Ishikawa (cell line): ENCODE data around the gene PARD3.

ENCODE experiments used
- CEBPB ChIP-seq: IDR thresholded peaks from 2 replicates; pipeline ENCODE4 v1.6.1; 2012
- CREB1 ChIP-seq: IDR thresholded peaks from 2 replicates; pipeline ENCODE4 v1.6.1; 2012; ENCODE audit warnings: low read depth
- EGR1 ChIP-seq: IDR thresholded peaks from 2 replicates; pipeline ENCODE4 v1.6.1; 2012
- EP300 ChIP-seq: IDR thresholded peaks from 2 replicates; pipeline ENCODE4 v1.6.1; 2012; ENCODE audit warnings: borderline replicate concordance
- FOXM1 ChIP-seq: IDR thresholded peaks from 2 replicates; pipeline ENCODE4 v1.6.1; 2012; ENCODE audit warnings: low read depth, borderline replicate concordance
- NFIC ChIP-seq: IDR thresholded peaks from 2 replicates; pipeline ENCODE4 v1.6.1; 2012
- RAD21 ChIP-seq: IDR thresholded peaks from 2 replicates; pipeline ENCODE4 v1.6.1; 2012; ENCODE audit warnings: low read depth
- TAF1 ChIP-seq: IDR thresholded peaks from 2 replicates; pipeline ENCODE4 v1.6.1; 2012; ENCODE audit warnings: low read depth, mild to moderate bottlenecking
- TCF12 ChIP-seq: IDR thresholded peaks from 2 replicates; pipeline ENCODE4 v1.6.1; 2012; ENCODE audit warnings: low read depth
- TEAD4 ChIP-seq: IDR thresholded peaks from 2 replicates; pipeline ENCODE4 v1.6.1; 2012
- YY1 ChIP-seq: IDR thresholded peaks from 2 replicates; pipeline ENCODE4 v1.6.1; 2012; ENCODE audit warnings: low read depth
- ZBTB7A ChIP-seq: IDR thresholded peaks from 2 replicates; pipeline ENCODE4 v1.6.1; 2012; ENCODE audit warnings: low read depth
- TF ChIP-seq, protein P1 (sequence below): IDR thresholded peaks from 2 replicates; pipeline ENCODE4 v1.6.1; 2012
- TF ChIP-seq, protein P2 (sequence below): IDR thresholded peaks from 2 replicates; pipeline ENCODE4 v1.6.1; 2012; ENCODE audit warnings: low read depth, mild to moderate bottlenecking
- TF ChIP-seq, protein P3 (sequence below): IDR thresholded peaks from 2 replicates; pipeline ENCODE4 v1.6.1; 2012

PARD3 gene

GRCh38 chr10:34781711-34782110, 33.4 kb downstream of the PARD3 start:
- TF ChIP-seq, protein P1, sequence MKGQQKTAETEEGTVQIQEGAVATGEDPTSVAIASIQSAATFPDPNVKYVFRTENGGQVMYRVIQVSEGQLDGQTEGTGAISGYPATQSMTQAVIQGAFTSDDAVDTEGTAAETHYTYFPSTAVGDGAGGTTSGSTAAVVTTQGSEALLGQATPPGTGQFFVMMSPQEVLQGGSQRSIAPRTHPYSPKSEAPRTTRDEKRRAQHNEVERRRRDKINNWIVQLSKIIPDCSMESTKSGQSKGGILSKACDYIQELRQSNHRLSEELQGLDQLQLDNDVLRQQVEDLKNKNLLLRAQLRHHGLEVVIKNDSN, result no peak
- TF ChIP-seq CEBPB (no peak), RAD21 (no peak), TCF12 (no peak), EP300 (no peak), ZBTB7A (no peak), TAF1 (no peak), TEAD4 (no peak), EGR1 (no peak), NFIC (no peak), YY1 (no peak), FOXM1 (no peak), CREB1 (no peak)
- TF ChIP-seq, protein P2, sequence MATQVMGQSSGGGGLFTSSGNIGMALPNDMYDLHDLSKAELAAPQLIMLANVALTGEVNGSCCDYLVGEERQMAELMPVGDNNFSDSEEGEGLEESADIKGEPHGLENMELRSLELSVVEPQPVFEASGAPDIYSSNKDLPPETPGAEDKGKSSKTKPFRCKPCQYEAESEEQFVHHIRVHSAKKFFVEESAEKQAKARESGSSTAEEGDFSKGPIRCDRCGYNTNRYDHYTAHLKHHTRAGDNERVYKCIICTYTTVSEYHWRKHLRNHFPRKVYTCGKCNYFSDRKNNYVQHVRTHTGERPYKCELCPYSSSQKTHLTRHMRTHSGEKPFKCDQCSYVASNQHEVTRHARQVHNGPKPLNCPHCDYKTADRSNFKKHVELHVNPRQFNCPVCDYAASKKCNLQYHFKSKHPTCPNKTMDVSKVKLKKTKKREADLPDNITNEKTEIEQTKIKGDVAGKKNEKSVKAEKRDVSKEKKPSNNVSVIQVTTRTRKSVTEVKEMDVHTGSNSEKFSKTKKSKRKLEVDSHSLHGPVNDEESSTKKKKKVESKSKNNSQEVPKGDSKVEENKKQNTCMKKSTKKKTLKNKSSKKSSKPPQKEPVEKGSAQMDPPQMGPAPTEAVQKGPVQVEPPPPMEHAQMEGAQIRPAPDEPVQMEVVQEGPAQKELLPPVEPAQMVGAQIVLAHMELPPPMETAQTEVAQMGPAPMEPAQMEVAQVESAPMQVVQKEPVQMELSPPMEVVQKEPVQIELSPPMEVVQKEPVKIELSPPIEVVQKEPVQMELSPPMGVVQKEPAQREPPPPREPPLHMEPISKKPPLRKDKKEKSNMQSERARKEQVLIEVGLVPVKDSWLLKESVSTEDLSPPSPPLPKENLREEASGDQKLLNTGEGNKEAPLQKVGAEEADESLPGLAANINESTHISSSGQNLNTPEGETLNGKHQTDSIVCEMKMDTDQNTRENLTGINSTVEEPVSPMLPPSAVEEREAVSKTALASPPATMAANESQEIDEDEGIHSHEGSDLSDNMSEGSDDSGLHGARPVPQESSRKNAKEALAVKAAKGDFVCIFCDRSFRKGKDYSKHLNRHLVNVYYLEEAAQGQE, result no peak
- TF ChIP-seq, protein P3, sequence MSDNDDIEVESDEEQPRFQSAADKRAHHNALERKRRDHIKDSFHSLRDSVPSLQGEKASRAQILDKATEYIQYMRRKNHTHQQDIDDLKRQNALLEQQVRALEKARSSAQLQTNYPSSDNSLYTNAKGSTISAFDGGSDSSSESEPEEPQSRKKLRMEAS, result no peak

DNA sequence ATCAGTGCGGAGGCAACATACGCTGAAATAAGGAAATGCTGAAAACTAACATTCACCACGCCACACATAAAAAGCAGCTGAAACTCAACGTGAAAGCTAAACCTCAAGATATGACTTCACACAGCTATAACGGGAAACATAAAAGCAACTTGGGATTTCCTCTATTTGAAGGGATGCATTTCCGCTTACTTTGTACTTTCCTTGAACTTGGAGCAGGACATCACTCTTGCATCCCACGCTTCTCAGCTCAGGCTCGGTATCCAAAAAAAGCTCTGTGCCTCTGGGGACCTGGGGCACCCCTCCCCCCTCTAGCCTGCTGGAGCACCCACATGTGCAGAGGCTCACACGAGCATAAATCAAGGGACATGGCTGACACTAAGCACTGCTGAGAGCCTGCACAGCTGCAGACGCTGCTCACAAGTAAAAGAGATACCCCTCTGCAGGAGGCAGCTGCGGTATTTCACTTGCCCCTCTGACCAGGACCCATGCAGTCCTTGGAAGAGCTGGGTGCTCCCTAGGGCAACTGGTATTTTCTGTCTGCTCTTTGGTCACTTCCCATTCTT, 34.2 kb downstream of the PARD3 start:
- TF ChIP-seq, protein P2, result no peak
- TF ChIP-seq FOXM1 (no peak), EGR1 (no peak), TCF12 (no peak), NFIC (no peak)
- TF ChIP-seq, protein P3, result no peak

GRCh38 chr10:34778237-34778636, 36.9 kb downstream of the PARD3 start:
- TF ChIP-seq CEBPB (no peak), CREB1 (no peak), YY1 (no peak), FOXM1 (no peak), TCF12 (no peak), TAF1 (no peak), RAD21 (no peak), NFIC (no peak), ZBTB7A (no peak), TEAD4 (no peak), EGR1 (no peak), EP300 (no peak)
- TF ChIP-seq, protein P3, result no peak
- TF ChIP-seq, protein P2, result no peak
- TF ChIP-seq, protein P1, result no peak

DNA sequence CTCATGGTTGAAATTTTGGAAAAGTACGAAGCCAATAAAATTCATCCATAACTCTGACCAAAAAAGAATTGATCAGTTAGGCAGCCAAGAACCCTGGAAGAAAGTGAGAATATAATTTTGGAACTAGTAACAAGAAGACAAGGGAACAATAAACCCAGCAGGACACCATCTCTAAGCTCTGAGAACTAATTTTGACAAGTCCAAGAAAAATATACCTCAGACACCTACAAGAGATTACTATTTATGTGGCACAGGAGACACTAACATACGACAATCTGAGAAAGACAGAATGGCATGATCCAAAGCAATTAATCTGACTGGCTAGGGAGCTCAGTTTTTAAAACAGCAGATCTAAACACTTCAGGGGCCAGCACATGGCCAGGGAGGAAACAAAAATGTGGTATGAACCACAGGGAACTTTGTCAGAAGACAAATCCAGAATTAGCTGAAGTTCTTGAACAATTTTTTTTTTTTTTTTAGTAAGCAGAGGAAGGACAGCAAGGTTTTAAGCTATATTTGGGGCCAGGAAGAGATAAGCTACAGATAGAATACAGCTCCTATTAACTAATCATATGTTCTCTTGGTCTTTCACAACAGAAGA, 38.9 kb downstream of the PARD3 start:
- TF ChIP-seq CREB1 (no peak), TEAD4 (no peak), YY1 (no peak), NFIC (no peak), TCF12 (no peak), RAD21 (no peak), TAF1 (no peak), ZBTB7A (no peak), CEBPB (no peak), FOXM1 (no peak), EGR1 (no peak), EP300 (no peak)
- TF ChIP-seq, protein P3, result no peak
- TF ChIP-seq, protein P1, result no peak
